Measurements from ENCODE around the gene CDKN2B-AS1. TPM values are rescaled to one million over a fixed set of nuclear protein-coding genes. Genes with fewer than 3 reads are reported as not detected.

The CDKN2B-AS1 gene
- total RNA-seq, 1 experiment from 2014 or later: not detected

DNA sequence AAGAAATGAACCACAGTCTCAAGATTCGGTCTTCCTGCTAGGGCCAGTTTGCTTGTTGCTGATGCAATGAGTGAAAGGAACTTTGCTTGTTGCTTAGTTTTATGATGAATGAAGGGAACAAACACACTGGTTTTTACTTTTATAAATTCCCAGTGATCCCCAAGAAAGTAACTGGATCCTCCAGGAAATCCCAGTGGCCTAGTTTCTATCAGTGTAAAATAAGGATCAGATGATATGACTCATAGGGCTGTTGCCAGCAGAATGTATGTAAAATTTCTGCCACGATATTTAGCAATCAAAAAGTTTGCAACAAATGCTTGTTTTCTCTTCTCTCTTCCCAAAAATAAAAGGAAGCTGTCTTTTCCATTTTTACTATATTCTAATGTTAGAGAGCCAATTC is 174.7 kb downstream of the CDKN2B-AS1 start:
- in situ Hi-C loops (cut with HindIII; ENCODE audit: low sequenced_read_pairs): no loop called here
- DNase-seq (ENCODE audit: low spot score): no peak

DNA sequence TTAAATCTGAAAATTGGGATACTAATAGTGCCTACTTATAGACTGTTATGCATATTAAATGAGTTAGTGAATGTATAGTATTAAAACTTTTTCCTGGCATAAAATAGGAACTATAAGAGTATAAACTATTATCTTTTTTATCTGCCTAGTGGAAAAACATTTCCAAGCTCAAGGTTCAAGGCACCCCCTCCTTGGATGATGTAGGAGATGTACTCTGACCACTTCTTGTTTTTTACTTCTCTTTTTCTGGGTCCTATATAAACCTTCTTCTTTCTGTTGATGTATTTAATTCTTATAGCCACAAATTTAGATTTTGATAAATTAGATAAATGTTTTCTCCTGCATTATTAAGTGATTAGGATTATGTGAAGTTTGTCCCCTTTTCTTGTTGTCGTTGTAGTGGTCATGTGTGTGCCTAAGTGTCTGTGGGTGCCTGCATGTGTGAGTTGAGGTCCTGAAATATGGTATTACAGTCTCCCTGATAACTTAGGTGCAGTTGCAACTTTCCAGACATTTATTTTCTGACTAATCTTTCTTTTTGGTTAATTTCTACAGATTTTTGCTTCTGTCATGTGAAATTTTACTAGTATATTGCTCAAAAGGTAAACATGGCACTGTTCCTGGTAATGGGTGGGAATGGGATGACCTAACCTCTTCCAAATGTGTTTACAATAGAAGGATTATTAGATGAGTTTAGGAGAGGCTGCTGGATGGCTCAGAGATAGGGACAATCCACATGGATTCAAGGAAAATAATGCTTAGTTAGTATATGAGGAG is 175.3 kb downstream of the CDKN2B-AS1 start:
- in situ Hi-C loops (cut with HindIII; ENCODE audit: low sequenced_read_pairs): no loop called here
- no peak for DNase-seq (ENCODE audit: low spot score)

Other genes with a start within 250 kb of the CDKN2B-AS1 start
- 15.1 and 17.4 TPM in 2 replicates for gene MTAP, start 192.2 kb upstream of the CDKN2B-AS1 start, total RNA-seq (2014; rRNA removed; shearing (Covaris generic))
- 8.4 and 14.6 TPM in 2 replicates for gene CDKN2A, start 399 bp upstream of the CDKN2B-AS1 start, total RNA-seq (2014; rRNA removed; shearing (Covaris generic))
- gene CDKN2B, start 14.5 kb downstream of the CDKN2B-AS1 start, total RNA-seq (2014; rRNA removed; shearing (Covaris generic)): 0.61 and 2.6 TPM in 2 replicates

Data from G401 (cell line).